ENCODE data around the gene MYCL.

DNA sequence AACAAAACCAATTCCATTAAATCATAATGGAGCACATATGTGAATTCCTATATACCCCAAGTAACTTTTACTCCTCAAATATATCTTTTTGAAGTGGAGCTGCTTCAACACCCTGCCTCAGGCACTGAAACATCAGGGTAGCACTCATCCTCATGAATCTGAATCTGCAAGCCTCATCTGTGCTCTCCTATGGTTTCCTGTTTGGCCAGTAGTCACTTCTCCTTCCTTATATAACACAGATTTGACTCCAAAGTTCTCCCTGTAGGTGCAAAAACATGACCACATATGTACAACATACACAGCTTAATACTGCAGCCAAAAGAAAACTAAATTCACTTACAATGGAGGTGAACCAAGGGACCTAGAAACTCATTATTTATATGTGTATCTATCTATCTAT is 25.6 kb downstream of the MYCL start:
- TF ChIP-seq, protein P1, sequence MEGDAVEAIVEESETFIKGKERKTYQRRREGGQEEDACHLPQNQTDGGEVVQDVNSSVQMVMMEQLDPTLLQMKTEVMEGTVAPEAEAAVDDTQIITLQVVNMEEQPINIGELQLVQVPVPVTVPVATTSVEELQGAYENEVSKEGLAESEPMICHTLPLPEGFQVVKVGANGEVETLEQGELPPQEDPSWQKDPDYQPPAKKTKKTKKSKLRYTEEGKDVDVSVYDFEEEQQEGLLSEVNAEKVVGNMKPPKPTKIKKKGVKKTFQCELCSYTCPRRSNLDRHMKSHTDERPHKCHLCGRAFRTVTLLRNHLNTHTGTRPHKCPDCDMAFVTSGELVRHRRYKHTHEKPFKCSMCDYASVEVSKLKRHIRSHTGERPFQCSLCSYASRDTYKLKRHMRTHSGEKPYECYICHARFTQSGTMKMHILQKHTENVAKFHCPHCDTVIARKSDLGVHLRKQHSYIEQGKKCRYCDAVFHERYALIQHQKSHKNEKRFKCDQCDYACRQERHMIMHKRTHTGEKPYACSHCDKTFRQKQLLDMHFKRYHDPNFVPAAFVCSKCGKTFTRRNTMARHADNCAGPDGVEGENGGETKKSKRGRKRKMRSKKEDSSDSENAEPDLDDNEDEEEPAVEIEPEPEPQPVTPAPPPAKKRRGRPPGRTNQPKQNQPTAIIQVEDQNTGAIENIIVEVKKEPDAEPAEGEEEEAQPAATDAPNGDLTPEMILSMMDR (IDR thresholded peaks at IDR 0.05; ENCODE audit: low read depth, low read length), result no peak
- TF ChIP-seq EZH2phosphoT487 (IDR thresholded peaks at IDR 0.05; ENCODE audit: low read depth), result no peak
